Uterus (tissue), 4 donors: ENCODE measurements around the gene PAMR1. TPM values are rescaled to one million over a fixed set of nuclear protein-coding genes. Genes with fewer than 3 reads are reported as not detected.
A peak's percentile ranks its signal among the peaks of the same experiment; 100 is the strongest.

Source experiments
- DNase-seq, 2 donors: peaks; one replicate each; pipeline ENCODE4 v3.0.0-alpha.2; 2019 to 2020
- H3K27ac ChIP-seq, 2 donors: fragments of 200-600 bp; sonication (generic); 1 replicate in 1 of 2; 2 replicates in 1 of 2; pipeline ENCODE4 v1.5.1; 2016 to 2018
- H3K27me3 ChIP-seq, 2 donors: fragments of 200-600 bp; sonication (generic); one replicate each; pipeline ENCODE4 v1.5.1; 2018 to 2019; ENCODE audit warnings: control low read depth in 1 of 2
- H3K36me3 ChIP-seq, 2 donors: fragments of 200-600 bp; sonication (generic); one replicate each; pipeline ENCODE4 v1.5.1; 2019; ENCODE audit warnings: control low read depth in 1 of 2
- H3K4me1 ChIP-seq, 2 donors: fragments of 200-600 bp; sonication (generic); one replicate each; pipeline ENCODE4 v1.5.1; 2018 to 2019; ENCODE audit warnings: control low read depth in 1 of 2
- H3K4me3 ChIP-seq, 2 donors: fragments of 200-600 bp; sonication (generic); 1 replicate in 1 of 2; 2 replicates in 1 of 2; pipeline ENCODE4 v1.5.1; 2018 to 2019; ENCODE audit warnings: mild to moderate bottlenecking in 1 of 2
- H3K9me3 ChIP-seq, 2 donors: fragments of 200-600 bp; sonication (generic); one replicate each; pipeline ENCODE4 v1.5.1; 2019; ENCODE audit warnings: control low read depth in 1 of 2
- POLR2A ChIP-seq, 2 donors: fragments of 450-650 bp; IDR thresholded peaks; one replicate each; pipeline ENCODE4 v1.6.1; 2016; ENCODE audit warnings: antibody characterized with exemption in 2 of 2, mild to moderate bottlenecking in 1 of 2, moderate library complexity in 1 of 2
- intact Hi-C: fragments of 100-400 bp; cut with DNase I; formaldehyde crosslinking; loops from one replicate; pipeline ENCODE4 v1.15.1; 2023; ENCODE audit warnings: low total_unique reads
- total RNA-seq, 4 donors: library from RNA; depleted of rRNA in 3 of 4; stranded (reverse); fragments of >200 nt in 3 of 4; gene quantifications; one replicate each; pipeline versions ENCODE4 v1.1.0 to v1.2.4, GENCODE V29; 2014 to 2023
- TF ChIP-seq, protein P1 (sequence below), 4 experiments: fragments of 200-600 bp in 2 of 4; fragments of 450-650 bp in 2 of 4; sonication (generic) in 2 of 4; IDR thresholded peaks; one replicate each; pipeline ENCODE4 v1.5.1; 2016 to 2019; ENCODE audit warnings: antibody characterized with exemption in 4 of 4, mild to moderate bottlenecking in 2 of 4, moderate library complexity in 1 of 4
- donor health status: DM: yes; HTN: yes; CAD: no.

Gene PAMR1
- total RNA-seq, 4 donors from 2014 or later: 26.8 to 172 (median 53.6) TPM

- H3K4me1 ChIP-seq: peaks cover 6% of the 10 kb centered on the region in 2 donors
- intact Hi-C loops: no loop called here
- H3K27me3 ChIP-seq: no peaks in the 10 kb centered on the region
- H3K36me3 ChIP-seq: no peaks in the 10 kb centered on the region
- no peak for TF ChIP-seq POLR2A (IDR thresholded peaks at IDR 0.05)
- TF ChIP-seq, protein P1, sequence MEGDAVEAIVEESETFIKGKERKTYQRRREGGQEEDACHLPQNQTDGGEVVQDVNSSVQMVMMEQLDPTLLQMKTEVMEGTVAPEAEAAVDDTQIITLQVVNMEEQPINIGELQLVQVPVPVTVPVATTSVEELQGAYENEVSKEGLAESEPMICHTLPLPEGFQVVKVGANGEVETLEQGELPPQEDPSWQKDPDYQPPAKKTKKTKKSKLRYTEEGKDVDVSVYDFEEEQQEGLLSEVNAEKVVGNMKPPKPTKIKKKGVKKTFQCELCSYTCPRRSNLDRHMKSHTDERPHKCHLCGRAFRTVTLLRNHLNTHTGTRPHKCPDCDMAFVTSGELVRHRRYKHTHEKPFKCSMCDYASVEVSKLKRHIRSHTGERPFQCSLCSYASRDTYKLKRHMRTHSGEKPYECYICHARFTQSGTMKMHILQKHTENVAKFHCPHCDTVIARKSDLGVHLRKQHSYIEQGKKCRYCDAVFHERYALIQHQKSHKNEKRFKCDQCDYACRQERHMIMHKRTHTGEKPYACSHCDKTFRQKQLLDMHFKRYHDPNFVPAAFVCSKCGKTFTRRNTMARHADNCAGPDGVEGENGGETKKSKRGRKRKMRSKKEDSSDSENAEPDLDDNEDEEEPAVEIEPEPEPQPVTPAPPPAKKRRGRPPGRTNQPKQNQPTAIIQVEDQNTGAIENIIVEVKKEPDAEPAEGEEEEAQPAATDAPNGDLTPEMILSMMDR (IDR thresholded peaks at IDR 0.05): no peak
- no peaks in the 10 kb centered on the region for H3K9me3 ChIP-seq
- no peak for DNase-seq
- H3K27ac ChIP-seq: no peak overlapping the region
- H3K4me3 ChIP-seq: no peak overlapping the region
These were observed 11.1 kb upstream of the PAMR1 start for GRCh38 chr11:35536470-35536869.

GRCh38 chr11:35531246-35531645, 5.8 kb upstream of the PAMR1 start:
- Histone ChIP-seq H3K27ac (peak overlapping the region; percentile 44 to 67), H3K36me3 (no peaks in the 10 kb centered on the region), H3K4me1 (no peaks in the 10 kb centered on the region), H3K27me3 (no peaks in the 10 kb centered on the region), H3K4me3 (no peak overlapping the region), H3K9me3 (no peaks in the 10 kb centered on the region)
- no peak for DNase-seq
- intact Hi-C loops: no loop called here
- TF ChIP-seq, protein P1 (IDR thresholded peaks at IDR 0.05): no peak
- TF ChIP-seq POLR2A (IDR thresholded peaks at IDR 0.05): no peak

GRCh38 chr11:35529971-35530495, 4.6 kb upstream of the PAMR1 start:
- intact Hi-C loops: no loop called here
- peak; percentile 45 to 77 for DNase-seq
- H3K27ac ChIP-seq: peak overlapping the region; percentile 53 to 67

GRCh38 chr11:35526370-35526792, 965 bp upstream of the PAMR1 start:
- intact Hi-C loops: no loop called here
- Histone ChIP-seq H3K4me3 (no peak overlapping the region), H3K9me3 (no peaks in the 10 kb centered on the region), H3K27me3 (no peaks in the 10 kb centered on the region), H3K27ac (peak overlapping the region in 1 of 2 donors; percentile 79), H3K4me1 (no peaks in the 10 kb centered on the region), H3K36me3 (no peaks in the 10 kb centered on the region)
- DNase-seq: no peak
- TF ChIP-seq, protein P1 (IDR thresholded peaks at IDR 0.05): no peak
- no peak for TF ChIP-seq POLR2A (IDR thresholded peaks at IDR 0.05)

More at GRCh38 chr11:35529971-35530495, 4.6 kb upstream of the PAMR1 start:
- Histone ChIP-seq H3K4me1 (no peaks in the 10 kb centered on the region), H3K27me3 (no peaks in the 10 kb centered on the region), H3K4me3 (no peak overlapping the region), H3K36me3 (no peaks in the 10 kb centered on the region), H3K9me3 (no peaks in the 10 kb centered on the region)
- TF ChIP-seq, protein P1 (IDR thresholded peaks at IDR 0.05): no peak
- no peak for TF ChIP-seq POLR2A (IDR thresholded peaks at IDR 0.05)

DNA sequence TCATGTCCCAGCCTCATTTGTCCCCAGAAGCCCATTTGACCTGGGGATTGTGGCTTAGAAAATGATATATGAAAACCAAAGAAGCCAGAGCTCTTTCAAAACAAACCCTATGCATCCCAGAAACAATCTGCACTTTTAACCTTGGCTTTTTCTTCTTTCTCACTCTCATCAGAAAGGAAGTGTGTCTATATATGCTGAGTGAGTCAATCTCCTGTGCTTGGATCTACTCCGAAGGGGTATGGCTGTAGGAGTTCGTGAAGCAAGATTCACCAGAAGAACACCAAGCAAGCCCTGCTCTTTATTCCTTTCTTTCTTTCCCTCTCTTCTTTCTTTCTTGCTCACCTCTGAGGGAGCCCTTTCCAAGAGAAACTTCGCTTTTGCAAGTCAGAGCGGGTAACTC, 636 bp downstream of the PAMR1 start:
- no peak for DNase-seq
- Histone ChIP-seq H3K27me3 (no peaks in the 10 kb centered on the region), H3K36me3 (no peaks in the 10 kb centered on the region), H3K4me3 (peak overlapping the region; percentile 45 to 53), H3K9me3 (no peaks in the 10 kb centered on the region), H3K4me1 (no peaks in the 10 kb centered on the region), H3K27ac (peak overlapping the region; percentile 79 to 86)
- TF ChIP-seq, protein P1 (IDR thresholded peaks at IDR 0.05): no peak
- no peak for TF ChIP-seq POLR2A (IDR thresholded peaks at IDR 0.05)
- intact Hi-C loops: no loop called here
